WTC11 (cell line): ENCODE results near the gene MN1. TPM values are rescaled to one million over a fixed set of nuclear protein-coding genes. Genes with fewer than 3 reads are reported as not detected.

Experiments used
- ATAC-seq: fragments of 200-7000 bp; cut with Tn5 transposase; 2 replicates; pipeline ENCODE4 v1.10.0; 2021; ENCODE audit warnings: mild to moderate bottlenecking, moderate library complexity
- CTCF ChIA-PET: fragments of 300-600 bp; sonication (Branson Sonifier 250); formaldehyde crosslinking; loops from one replicate; lab custom pipeline; 2021; ENCODE audit warnings: antibody characterized with exemption; lab: Charles Lee
- POLR2A ChIA-PET: fragments of 350-600 bp; sonication (Branson Sonifier 250); formaldehyde crosslinking; loops from one replicate; lab custom pipeline; 2021; ENCODE audit warnings: antibody characterized with exemption; lab: Charles Lee
- DNase-seq: peaks from one replicate; pipeline ENCODE4 v3.0.0; 2021; ENCODE audit warnings: low spot score
- H3K27ac Mint-ChIP-seq: 2 replicates; pipeline ENCODE4 v1.8.0; 2021; ENCODE audit warnings: mixed read lengths
- H3K27me3 Mint-ChIP-seq: 2 replicates; pipeline ENCODE4 v1.8.0; 2021; ENCODE audit warnings: low read depth, mild to moderate bottlenecking, moderate library complexity, mixed read lengths
- H3K36me3 Mint-ChIP-seq: 2 replicates; pipeline ENCODE4 v1.8.0; 2021; ENCODE audit warnings: mixed read lengths
- H3K4me1 Mint-ChIP-seq: 2 replicates; pipeline ENCODE4 v1.8.0; 2022; ENCODE audit warnings: mixed read lengths
- H3K4me3 Mint-ChIP-seq: 2 replicates; pipeline ENCODE4 v1.8.0; 2021; ENCODE audit warnings: mild to moderate bottlenecking, moderate library complexity, mixed read lengths
- H3K9me3 Mint-ChIP-seq: 2 replicates; pipeline ENCODE4 v1.8.0; 2021; ENCODE audit warnings: mixed read lengths
- CREB1 ChIP-seq: sonication (generic); formaldehyde crosslinking; IDR thresholded peaks from 2 replicates; pipeline ENCODE4 v1.8.0; 2023; ENCODE audit warnings: mild to moderate bottlenecking, missing genetic modification reagents
- E2F4 ChIP-seq: sonication (generic); formaldehyde crosslinking; IDR thresholded peaks from 2 replicates; pipeline ENCODE4 v1.8.1; 2022; ENCODE audit warnings: low read depth, mild to moderate bottlenecking, moderate library complexity, missing genetic modification reagents, borderline replicate concordance
- GABPB1 ChIP-seq: sonication (generic); formaldehyde crosslinking; IDR thresholded peaks from 2 replicates; pipeline ENCODE4 v1.8.1; 2023; ENCODE audit warnings: mild to moderate bottlenecking, missing genetic modification reagents
- JUN ChIP-seq: sonication (generic); formaldehyde crosslinking; IDR thresholded peaks from 2 replicates; pipeline ENCODE4 v1.8.0; 2023; ENCODE audit warnings: mild to moderate bottlenecking, missing genetic modification reagents
- KAT7 ChIP-seq: sonication (generic); formaldehyde crosslinking; IDR thresholded peaks from 2 replicates; pipeline ENCODE4 v1.8.1; 2023; ENCODE audit warnings: missing genetic modification reagents, mild to moderate bottlenecking, borderline replicate concordance
- MAX ChIP-seq: sonication (generic); formaldehyde crosslinking; IDR thresholded peaks from 2 replicates; pipeline ENCODE4 v1.8.0; 2022; ENCODE audit warnings: mild to moderate bottlenecking, missing genetic modification reagents
- NFATC4 ChIP-seq: fragments of 250-450 bp; sonication (Bioruptor Pico); IDR thresholded peaks from 2 replicates; pipeline ENCODE4 v1.9.0; 2021; ENCODE audit warnings: mild to moderate bottlenecking
- NR2C2 ChIP-seq: sonication (generic); formaldehyde crosslinking; IDR thresholded peaks from 2 replicates; pipeline ENCODE4 v1.8.0; 2022; ENCODE audit warnings: mild to moderate bottlenecking, missing genetic modification reagents
- PRDM15 ChIP-seq: sonication (generic); formaldehyde crosslinking; IDR thresholded peaks from 2 replicates; pipeline ENCODE4 v1.8.0; 2022; ENCODE audit warnings: missing genetic modification reagents
- SOX15 ChIP-seq: fragments of 250-450 bp; sonication (Bioruptor Pico); IDR thresholded peaks from 2 replicates; pipeline ENCODE4 v1.9.0; 2021; ENCODE audit warnings: mild to moderate bottlenecking
- USF1 ChIP-seq: sonication (generic); formaldehyde crosslinking; IDR thresholded peaks from 2 replicates; pipeline ENCODE4 v1.8.0; 2022; ENCODE audit warnings: mild to moderate bottlenecking, missing genetic modification reagents
- ZBTB43 ChIP-seq: sonication (generic); formaldehyde crosslinking; IDR thresholded peaks from 2 replicates; pipeline ENCODE4 v1.8.1; 2023; ENCODE audit warnings: mild to moderate bottlenecking, missing genetic modification reagents
- ZMAT4 ChIP-seq: fragments of 250-450 bp; sonication (Bioruptor Pico); IDR thresholded peaks from 2 replicates; pipeline ENCODE4 v1.9.0; 2021; ENCODE audit warnings: mild to moderate bottlenecking
- ZNF121 ChIP-seq: sonication (generic); formaldehyde crosslinking; IDR thresholded peaks from 2 replicates; pipeline ENCODE4 v1.8.0; 2023; ENCODE audit warnings: missing genetic modification reagents
- ZNF317 ChIP-seq: sonication (generic); formaldehyde crosslinking; IDR thresholded peaks from 2 replicates; pipeline ENCODE4 v1.8.1; 2023; ENCODE audit warnings: low read depth, mild to moderate bottlenecking, moderate library complexity, missing genetic modification reagents, borderline replicate concordance
- ZNF423 ChIP-seq: fragments of 250-450 bp; sonication (Bioruptor Pico); IDR thresholded peaks from 2 replicates; pipeline ENCODE4 v2.1.2; 2022; ENCODE audit warnings: mild to moderate bottlenecking, moderate library complexity
- ZNF532 ChIP-seq: fragments of 250-450 bp; sonication (Bioruptor Pico); IDR thresholded peaks from 2 replicates; pipeline ENCODE4 v1.9.0; 2021; ENCODE audit warnings: mild to moderate bottlenecking, borderline replicate concordance
- total RNA-seq: library from RNA; stranded (reverse); gene quantifications from 3 replicates; pipeline ENCODE4 v1.2.3, GENCODE V29; 2021

MN1 gene
- total RNA-seq, 1 experiment from 2014 or later = 21.3 TPM

GRCh38 chr22:27752141-27752540 lies 49.4 kb downstream of the MN1 start:
- Mint-ChIP-seq H3K27me3 (peaks cover 3% of the 10 kb centered on the region; the same call in 1 of the 2 replicates), H3K9me3 (no peaks in the 10 kb centered on the region), H3K4me1 (peaks cover 46% of the 10 kb centered on the region), H3K27ac (no peak overlapping the region), H3K4me3 (no peak overlapping the region), H3K36me3 (no peaks in the 10 kb centered on the region)
- TF ChIP-seq ZMAT4 (no peak), NFATC4 (CRISPR knock-in tag) (no peak), SOX15 (CRISPR knock-in tag) (no peak)
- ATAC-seq = no peak
- no peak for DNase-seq
- ChIA-PET CTCF (interaction anchor here (1.0 to 1.6 kb wide), 3 partner anchors 10 to 57 kb away, joined by 3 to 5 read pairs (median 4); no protein-coding TSS in a partner anchor), POLR2A (no interaction called here)

- Mint-ChIP-seq H3K27me3 (peaks cover 3% of the 10 kb centered on the region; the same call in 1 of the 2 replicates), H3K4me3 (no peak overlapping the region), H3K9me3 (no peaks in the 10 kb centered on the region), H3K4me1 (peaks cover 53% of the 10 kb centered on the region)
- ATAC-seq (no peak), DNase-seq (no peak)
- POLR2A ChIA-PET = no interaction called here
- TF ChIP-seq KAT7 (CRISPR knock-in tag) (no peak), ZNF423 (CRISPR knock-in tag) (no peak), USF1 (CRISPR knock-in tag) (no peak), ZNF121 (no peak)
- TF ChIP-seq, all 79 proteins: peak for 0
- CTCF ChIA-PET = interaction anchor here (1.0 to 1.6 kb wide), 3 partner anchors 9 to 58 kb away, joined by 3 to 5 read pairs (median 4); no protein-coding TSS in a partner anchor
- no peaks in the 10 kb centered on the region for H3K36me3 Mint-ChIP-seq
- H3K27ac Mint-ChIP-seq = no peak overlapping the region
Observed at GRCh38 chr22:27751277-27752070, 50.1 kb downstream of the MN1 start.

GRCh38 chr22:27750584-27751265 lies 50.8 kb downstream of the MN1 start:
- ChIA-PET CTCF (no interaction called here), POLR2A (no interaction called here)
- no peaks in the 10 kb centered on the region for H3K9me3 Mint-ChIP-seq
- no peak for DNase-seq
- no peak overlapping the region for H3K4me3 Mint-ChIP-seq
- peaks cover 9% of the 10 kb centered on the region for H3K27me3 Mint-ChIP-seq
- H3K27ac Mint-ChIP-seq = peak overlapping the region; percentile 74
- no peak for ATAC-seq
- no peaks in the 10 kb centered on the region for H3K36me3 Mint-ChIP-seq
- peaks cover 58% of the 10 kb centered on the region for H3K4me1 Mint-ChIP-seq
- TF ChIP-seq USF1 (CRISPR knock-in tag) (no peak), ZBTB43 (CRISPR knock-in tag) (no peak), E2F4 (CRISPR knock-in tag) (no peak), ZNF317 (CRISPR knock-in tag) (no peak), GABPB1 (CRISPR knock-in tag) (no peak), JUN (no peak), NR2C2 (CRISPR knock-in tag) (no peak), PRDM15 (CRISPR knock-in tag) (no peak), ZNF532 (CRISPR knock-in tag) (no peak), CREB1 (CRISPR knock-in tag) (no peak), MAX (CRISPR knock-in tag) (no peak)
